Gastroesophageal sphincter (tissue), 4 donors: ENCODE data around the gene SSNA1. TPM values are rescaled to one million over a fixed set of nuclear protein-coding genes. Genes with fewer than 3 reads are reported as not detected.

ENCODE experiments used
- ATAC-seq: fragments of 150-250 bp; one replicate; pipeline ENCODE4 v1.9.1; 2016; ENCODE audit warnings: mild to moderate bottlenecking, moderate library complexity
- H3K27ac ChIP-seq, 4 donors: fragments of 200-600 bp; sonication (generic) in 3 of 4; 1 replicate in 3 of 4; 2 replicates in 1 of 4; pipeline ENCODE4 v1.5.1; 2016 to 2019
- H3K27me3 ChIP-seq: fragments of 200-600 bp; sonication (generic); one replicate; pipeline ENCODE4 v1.5.1; 2019
- H3K36me3 ChIP-seq, 2 donors: fragments of 200-600 bp; sonication (generic); one replicate each; pipeline ENCODE4 v1.5.1; 2019; ENCODE audit warnings: control low read depth in 1 of 2
- H3K4me1 ChIP-seq, 3 donors: fragments of 200-600 bp; sonication (generic); 1 replicate in 2 of 3; 2 replicates in 1 of 3; pipeline ENCODE4 v1.5.1; 2016 to 2019; ENCODE audit warnings: control low read depth in 2 of 3
- H3K4me3 ChIP-seq, 2 donors: fragments of 200-600 bp; sonication (generic); one replicate each; pipeline ENCODE4 v1.5.1; 2019; ENCODE audit warnings: mild to moderate bottlenecking in 1 of 2, moderate library complexity in 1 of 2
- H3K9me3 ChIP-seq, 3 donors: fragments of 200-600 bp; sonication (generic); one replicate each; pipeline ENCODE4 v1.5.1; 2017 to 2019; ENCODE audit warnings: control low read depth in 2 of 3
- CTCF ChIP-seq, 4 experiments: fragments of 200-600 bp in 2 of 4; fragments of 450-650 bp in 2 of 4; sonication (generic) in 1 of 4; IDR thresholded peaks; one replicate each; pipeline ENCODE4 v1.5.1; 2017 to 2019; ENCODE audit warnings: antibody characterized with exemption in 4 of 4, mild to moderate bottlenecking in 2 of 4, moderate library complexity in 2 of 4
- EP300 ChIP-seq: sonication (generic); formaldehyde crosslinking; IDR thresholded peaks from one replicate; pipeline ENCODE4 v1.6.1; 2017; ENCODE audit warnings: antibody characterized with exemption, mild to moderate bottlenecking
- POLR2A ChIP-seq, 2 donors: fragments of 450-650 bp; IDR thresholded peaks; one replicate each; pipeline ENCODE4 v1.6.1; 2017; ENCODE audit warnings: antibody characterized with exemption in 2 of 2, mild to moderate bottlenecking in 2 of 2, moderate library complexity in 1 of 2
- POLR2AphosphoS5 ChIP-seq: sonication (generic); formaldehyde crosslinking; IDR thresholded peaks from one replicate; pipeline ENCODE4 v1.6.1; 2017; ENCODE audit warnings: antibody characterized with exemption
- WGBS, 2 donors: methylation state at CpG; one replicate each; pipeline ENCODE4 v1.1.5; 2018; ENCODE audit warnings: low coverage in 1 of 2; 5-methylcytosine and 5-hydroxymethylcytosine counted together
- total RNA-seq, 4 donors: library from RNA; depleted of rRNA; stranded (reverse); fragments of >200 nt; gene quantifications; one replicate each; pipeline ENCODE4 v1.1.0, GENCODE V29; 2016

The SSNA1 gene
- total RNA-seq, 4 donors from 2014 or later: 56.8 to 99.0 (median 73.8) TPM

GRCh38 chr9:137219757-137220316, 31.4 kb downstream of the SSNA1 start:
- ATAC-seq: no peak
- H3K4me1 ChIP-seq: peaks cover 0 to 55% (median 16%) of the 10 kb centered on the region in 3 donors
- H3K27me3 ChIP-seq: no peaks in the 10 kb centered on the region
- peaks cover 0 to 19% of the 10 kb centered on the region in 2 donors for H3K36me3 ChIP-seq
- WGBS, 2 donors: 80% methylated on average over 2 of the region's 10 CpGs; no CpG with 5 or more reads in 1 of the 2 donors
- H3K4me3 ChIP-seq: no peak overlapping the region
- H3K9me3 ChIP-seq: no peaks in the 10 kb centered on the region
- H3K27ac ChIP-seq: no peak overlapping the region
- TF ChIP-seq CTCF (IDR thresholded peaks at IDR 0.05) (no peak), POLR2AphosphoS5 (no peak), EP300 (no peak), POLR2A (IDR thresholded peaks at IDR 0.05) (no peak)

GRCh38 chr9:137220317-137221094, 32.0 kb downstream of the SSNA1 start:
- WGBS, 2 donors: 87 to 100% methylated on average over 1 to 3 of the region's 52 CpGs
- no peak for TF ChIP-seq POLR2AphosphoS5
- no peak for TF ChIP-seq CTCF (IDR thresholded peaks at IDR 0.05)
- TF ChIP-seq EP300: no peak
- no peak for TF ChIP-seq POLR2A (IDR thresholded peaks at IDR 0.05)
- Histone ChIP-seq H3K9me3 (no peaks in the 10 kb centered on the region), H3K4me1 (peaks cover 0 to 55% (median 16%) of the 10 kb centered on the region in 3 donors), H3K27ac (no peak overlapping the region), H3K36me3 (peaks cover 0 to 12% of the 10 kb centered on the region in 2 donors), H3K4me3 (no peak overlapping the region), H3K27me3 (no peaks in the 10 kb centered on the region)
- no peak for ATAC-seq

GRCh38 chr9:137221095-137221505, 32.6 kb downstream of the SSNA1 start:
- Histone ChIP-seq H3K4me1 (peaks cover 0 to 55% (median 16%) of the 10 kb centered on the region in 3 donors), H3K27ac (peak overlapping the region in 1 of 4 donors; percentile 49), H3K4me3 (peak overlapping the region in 1 of 2 donors; percentile 79), H3K27me3 (peaks cover 2% of the 10 kb centered on the region), H3K36me3 (peaks cover 0 to 6% of the 10 kb centered on the region in 2 donors), H3K9me3 (no peaks in the 10 kb centered on the region)
- WGBS, 2 donors: no CpG with 5 or more reads among the region's 14 CpGs
- TF ChIP-seq EP300 (no peak), POLR2A (IDR thresholded peaks at IDR 0.05) (no peak), CTCF (IDR thresholded peaks at IDR 0.05) (no peak), POLR2AphosphoS5 (no peak)
- no peak for ATAC-seq

- no CpG with 5 or more reads among the region's 61 CpGs for WGBS, 2 donors
- TF ChIP-seq EP300 (no peak), POLR2A (IDR thresholded peaks at IDR 0.05) (no peak), POLR2AphosphoS5 (no peak), CTCF (IDR thresholded peaks at IDR 0.05) (no peak)
Observed at GRCh38 chr9:137221506-137222111, 33.1 kb downstream of the SSNA1 start.

More at GRCh38 chr9:137221506-137222111, 33.1 kb downstream of the SSNA1 start:
- peaks cover 7% of the 10 kb centered on the region for H3K27me3 ChIP-seq
- no peak for ATAC-seq
- H3K4me1 ChIP-seq: peaks cover 0 to 55% (median 16%) of the 10 kb centered on the region in 3 donors
- peak overlapping the region; percentile 14 to 79 for H3K4me3 ChIP-seq
- H3K9me3 ChIP-seq: no peaks in the 10 kb centered on the region
- H3K27ac ChIP-seq: peak overlapping the region in 1 of 4 donors; percentile 49
- peaks cover 0 to 2% of the 10 kb centered on the region in 2 donors for H3K36me3 ChIP-seq
